HG03135 (cell line): ENCODE data around the gene BTBD1.
A peak's percentile ranks its signal among the peaks of the same experiment; 100 is the strongest.

ENCODE experiments used
- ATAC-seq: cut with Tn5 transposase; IDR thresholded peaks from one replicate; pipeline ENCODE4 v1.9.1; 2021; ENCODE audit warnings: mild to moderate bottlenecking, moderate library complexity; ENCODE audit not compliant: unreplicated experiment

The BTBD1 gene

GRCh38 chr15:83066734-83067637, at the start of gene BTBD1:
Gene BTBD1, minus strand, starts transcription at chr15:83067252. Its CDS starts 101 bp downstream, at chr15:83067151.
- ATAC-seq = peak; percentile 79

DNA sequence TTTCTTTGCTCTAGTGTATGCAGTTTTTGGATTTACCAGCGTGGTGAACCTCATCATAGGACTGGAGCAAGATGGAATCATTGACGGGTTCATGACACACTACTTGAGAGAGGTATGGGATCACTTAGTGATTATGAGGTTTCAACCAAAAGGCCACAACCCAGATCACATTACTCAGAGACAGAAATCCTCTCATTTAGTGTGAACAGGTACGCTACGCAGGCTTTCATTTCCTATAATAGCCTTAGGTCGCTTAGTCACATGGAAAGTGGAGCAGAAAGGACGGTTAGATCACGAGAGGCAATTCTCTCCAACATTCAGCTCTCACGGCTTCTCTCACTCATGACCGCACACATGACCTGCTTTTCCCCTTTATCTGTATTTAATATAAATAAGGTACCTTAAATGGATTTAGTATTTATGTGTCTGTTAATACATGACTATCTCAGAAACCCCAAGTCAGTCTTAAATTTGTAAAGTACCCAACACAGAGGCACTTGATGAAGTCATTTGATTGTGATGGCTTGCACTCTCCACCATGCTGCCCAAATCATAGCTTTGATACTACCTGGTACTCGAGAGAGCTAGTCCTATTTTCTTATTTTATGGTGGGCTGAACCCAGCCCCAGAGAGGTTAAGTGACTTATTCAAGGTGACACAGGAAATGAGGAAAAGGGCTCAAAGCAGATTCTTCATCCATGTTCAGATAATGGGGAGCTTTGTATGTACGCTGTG, 48.9 kb upstream of the BTBD1 start:
- no peak for ATAC-seq

GRCh38 chr15:83115410-83115809, 48.4 kb upstream of the BTBD1 start:
- no peak for ATAC-seq

- ATAC-seq = no peak
These were observed 47.8 kb upstream of the BTBD1 start for GRCh38 chr15:83114856-83115255.

GRCh38 chr15:83113881-83114674, 47.0 kb upstream of the BTBD1 start:
- ATAC-seq = no peak

DNA sequence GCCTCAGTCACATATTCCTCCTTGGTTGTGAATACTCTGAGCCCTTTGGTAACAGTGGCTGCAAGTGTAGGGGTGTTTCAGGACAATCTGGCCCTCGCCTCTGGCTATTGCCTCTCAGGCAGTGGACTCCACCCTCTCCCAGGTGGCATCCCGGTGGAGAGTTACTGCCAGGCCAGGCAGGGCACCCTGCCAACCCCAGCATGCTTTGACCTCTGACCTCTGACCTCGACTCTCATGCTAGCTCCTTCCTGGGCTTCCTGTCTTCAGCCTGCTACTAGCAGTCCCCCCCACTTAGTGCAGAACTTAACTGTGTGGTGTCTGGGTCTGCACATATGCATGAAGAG, 45.9 kb upstream of the BTBD1 start:
- ATAC-seq = no peak

DNA sequence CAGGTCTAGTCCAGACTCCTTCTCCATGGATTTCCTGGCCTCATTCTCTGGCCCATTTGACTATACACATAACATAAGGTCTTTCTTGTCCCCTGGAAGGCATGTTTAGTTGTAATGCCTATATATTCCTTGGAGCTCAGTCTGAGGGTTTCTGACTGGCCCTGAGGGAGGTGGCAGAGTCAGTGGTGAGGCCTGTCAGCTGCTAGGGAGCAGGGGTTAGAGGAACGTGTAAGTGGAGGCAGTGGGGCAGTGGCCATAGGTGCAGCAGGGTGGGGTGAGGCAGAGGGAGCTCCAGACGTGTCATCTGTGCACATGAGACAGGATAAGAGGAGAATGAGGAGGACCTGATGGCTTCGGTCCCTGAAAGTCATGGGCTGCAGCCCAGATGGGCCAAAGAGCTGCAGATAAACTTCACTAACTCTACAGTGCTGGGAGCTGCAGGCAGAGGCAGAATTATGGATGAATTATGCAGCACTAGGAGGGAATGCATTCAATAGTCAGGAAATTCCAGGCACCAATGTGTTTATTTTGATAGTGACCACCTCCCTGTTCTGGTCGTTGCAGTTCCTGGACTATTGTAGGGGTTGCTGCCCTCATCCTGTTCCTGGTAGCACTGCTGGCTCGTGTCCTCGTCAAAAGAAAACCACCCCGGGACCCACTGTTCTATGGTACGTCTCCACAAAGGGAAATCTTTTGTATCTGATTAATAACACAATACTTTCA, 45.3 kb upstream of the BTBD1 start:
- no peak for ATAC-seq

- ATAC-seq = no peak
These were observed 44.1 kb upstream of the BTBD1 start for GRCh38 chr15:83111149-83111548.

- no peak for ATAC-seq
These were observed 43.3 kb upstream of the BTBD1 start for GRCh38 chr15:83110381-83110780.

DNA sequence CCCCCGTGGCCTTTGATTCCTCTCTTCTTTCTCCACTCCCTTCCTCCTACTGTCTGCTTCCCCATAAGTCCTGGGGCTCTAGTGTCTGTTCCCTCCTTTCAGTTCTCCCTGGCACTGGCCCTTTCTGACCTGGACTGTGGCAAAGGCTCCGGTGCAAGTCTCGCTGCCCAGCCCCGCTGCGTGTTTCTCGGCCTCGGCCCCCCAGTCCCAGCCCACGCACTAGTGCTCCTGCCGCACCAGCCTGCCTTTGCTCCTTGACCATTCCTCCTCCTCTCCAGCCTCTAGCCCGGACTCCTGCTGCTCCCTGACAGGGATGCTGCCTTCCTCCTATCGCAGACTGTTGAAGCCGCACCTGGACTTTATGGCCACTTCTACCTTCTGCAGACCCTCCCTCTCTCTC, 42.5 kb upstream of the BTBD1 start:
- ATAC-seq = no peak

- peak; percentile 82 for ATAC-seq
These were observed 41.5 kb upstream of the BTBD1 start for GRCh38 chr15:83108266-83109219.

DNA sequence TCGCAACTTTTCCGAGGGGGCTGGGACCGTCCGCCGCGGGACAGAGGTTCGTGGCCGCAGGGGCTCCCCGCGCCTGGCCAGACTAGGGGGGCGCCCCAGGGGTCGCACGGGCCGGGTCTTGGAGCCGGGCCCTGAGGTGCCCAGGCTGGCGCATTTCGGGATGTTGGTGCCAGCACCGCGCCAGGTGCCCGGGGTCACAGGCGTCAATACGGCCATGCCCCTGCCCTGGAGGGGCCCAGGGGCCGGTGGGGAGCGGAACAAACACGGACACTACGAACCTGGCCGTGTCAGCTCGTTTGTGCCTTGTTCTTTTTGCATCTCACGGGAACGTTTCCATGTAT, 40.8 kb upstream of the BTBD1 start:
- no peak for ATAC-seq

- ATAC-seq = no peak
These were observed 40.2 kb upstream of the BTBD1 start, which contains the start of gene TM6SF1 for GRCh38 chr15:83106994-83107840. Gene TM6SF1, plus strand, starts transcription at chr15:83107645. Its CDS starts 36 bp downstream, at chr15:83107681.

- ATAC-seq = no peak
These were observed 38.4 kb upstream of the BTBD1 start for GRCh38 chr15:83105440-83105839.

- ATAC-seq = no peak
These were observed 37.1 kb upstream of the BTBD1 start for GRCh38 chr15:83104141-83104540.

DNA sequence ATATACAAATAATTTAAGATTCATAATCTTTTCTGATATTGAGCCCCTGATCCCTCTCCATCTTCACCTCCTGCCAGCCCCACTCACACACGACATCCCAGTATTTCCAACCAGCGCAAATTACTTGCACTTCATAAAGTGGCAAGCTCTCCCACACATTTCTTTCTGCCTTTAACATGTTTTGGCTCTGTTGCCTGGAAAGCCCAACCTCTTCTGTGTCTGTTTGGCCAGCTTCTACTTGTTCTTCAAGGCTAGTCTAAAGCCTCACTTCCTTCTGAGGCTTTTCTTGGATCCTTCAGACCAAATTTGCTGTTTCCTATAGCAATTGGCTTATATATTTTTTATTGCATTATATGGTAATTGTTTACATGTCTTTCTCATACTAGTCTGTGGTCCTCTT, 35.3 kb upstream of the BTBD1 start:
- no peak for ATAC-seq

DNA sequence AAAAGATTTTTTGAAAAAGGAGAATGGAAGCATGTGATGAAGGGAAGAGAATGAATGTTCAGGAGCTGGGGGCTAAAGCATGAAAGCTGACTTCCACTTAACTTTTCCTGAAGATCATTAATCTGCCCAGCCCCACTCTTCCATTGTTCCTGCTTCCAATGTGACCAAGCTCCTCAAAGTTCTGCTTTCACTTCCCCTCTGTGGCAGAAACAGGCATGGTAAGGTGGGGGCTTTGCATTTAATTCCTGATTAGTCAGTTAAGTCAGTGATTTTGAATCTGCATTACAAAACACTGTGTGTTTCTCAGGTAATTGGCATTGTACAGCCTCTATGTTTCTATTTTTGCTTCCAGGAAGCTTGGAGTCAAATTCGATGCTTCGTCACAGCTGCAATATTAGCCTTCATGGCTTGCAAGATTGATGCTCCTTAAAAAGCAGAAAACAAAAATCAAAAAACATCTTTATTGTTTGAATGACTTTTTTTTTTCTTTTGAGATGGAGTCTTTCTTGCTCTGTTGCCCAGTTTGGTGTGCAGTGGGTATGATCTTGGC, 33.1 kb upstream of the BTBD1 start:
- no peak for ATAC-seq

GRCh38 chr15:83099290-83099689, 32.2 kb upstream of the BTBD1 start:
- no peak for ATAC-seq
